NCI-H774 (cell line): ENCODE data around the gene ATP6V1E1.
"Not testable (repeated sequence)": the region's sequence is repeated elsewhere in the genome, so short reads cannot be mapped to it uniquely, and the experiment has no call there.

Experiments
- DNase-seq: peaks from one replicate; lab custom pipeline; 2025; lab: John Stamatoyannopoulos, UW

ATP6V1E1 gene

GRCh38 chr22:17628406-17629172 lies at the start of gene ATP6V1E1:
TSS of gene ATP6V1E1 (minus strand) at chr22:17628749. CDS start at chr22:17628635, 114 bp downstream.
- peak; percentile 93 for DNase-seq

DNA sequence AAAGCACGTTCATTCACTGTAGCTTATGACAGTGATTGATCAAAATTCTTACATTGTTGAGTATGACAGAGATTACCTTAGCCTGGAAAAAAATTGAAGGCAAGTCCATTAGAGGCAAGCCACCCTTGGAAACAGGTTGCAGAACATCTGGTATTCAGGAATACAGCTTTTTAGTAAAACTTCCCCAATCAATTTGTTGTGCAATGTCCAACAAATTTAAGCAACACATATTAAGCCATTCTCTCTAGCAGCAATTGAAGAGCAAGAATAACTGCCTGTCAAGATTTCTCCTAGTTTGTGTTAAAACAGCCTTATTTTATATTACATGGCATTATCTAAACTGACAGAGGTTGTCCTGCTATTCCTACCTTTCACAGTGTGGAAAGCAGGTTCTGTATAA lies 47.0 kb upstream of the ATP6V1E1 start:
- no peak for DNase-seq

DNA sequence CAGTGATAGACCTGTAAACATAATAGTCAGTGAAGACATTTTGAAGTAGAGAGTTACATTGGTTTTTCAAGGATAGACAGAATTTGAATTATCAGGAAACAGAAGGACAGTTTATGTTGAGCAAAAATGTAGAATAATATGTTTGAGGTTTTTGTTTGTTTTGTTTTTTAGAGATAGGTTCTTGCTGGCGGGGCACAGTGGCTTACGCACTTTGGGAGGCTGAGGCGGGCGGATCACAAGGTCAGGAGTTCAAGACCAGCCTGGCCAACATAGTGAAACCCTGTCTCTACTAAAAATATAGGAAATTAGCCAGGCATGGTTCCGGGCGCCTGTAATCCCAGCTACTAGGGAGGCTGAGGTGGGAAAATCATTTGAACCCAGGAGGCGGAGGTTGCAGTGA lies 45.6 kb upstream of the ATP6V1E1 start:
- no peak for DNase-seq

DNA sequence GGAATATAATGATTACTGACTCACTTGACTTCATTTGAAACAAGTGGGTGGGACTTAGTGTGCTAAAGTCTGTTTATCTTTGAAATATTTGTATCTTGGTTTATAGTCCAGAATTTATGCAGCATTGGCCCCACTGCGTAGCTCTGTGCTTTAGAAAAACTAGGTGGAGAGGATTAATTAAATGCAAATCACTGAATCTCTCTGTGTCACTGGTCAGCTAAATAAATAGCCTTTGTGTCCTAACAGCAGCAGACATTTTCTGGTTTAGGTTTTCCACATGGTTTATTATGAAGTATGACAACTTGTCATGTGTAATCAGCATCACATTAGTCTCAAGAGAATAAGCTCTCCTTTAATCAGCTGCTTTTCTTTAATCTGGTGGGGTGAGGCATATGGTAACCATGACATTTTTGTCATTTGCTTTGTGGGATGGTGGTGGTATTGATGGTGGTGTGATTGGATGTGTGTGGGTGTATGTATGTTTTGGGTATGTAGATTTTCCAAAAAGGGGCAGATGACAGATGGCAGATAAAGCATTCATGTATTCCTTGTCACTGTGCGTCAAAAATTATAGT lies 44.0 kb upstream of the ATP6V1E1 start:
- DNase-seq, result no peak

- not testable (repeated sequence) for DNase-seq
Observed at GRCh38 chr22:17671521-17672092, 43.1 kb upstream of the ATP6V1E1 start.

DNA sequence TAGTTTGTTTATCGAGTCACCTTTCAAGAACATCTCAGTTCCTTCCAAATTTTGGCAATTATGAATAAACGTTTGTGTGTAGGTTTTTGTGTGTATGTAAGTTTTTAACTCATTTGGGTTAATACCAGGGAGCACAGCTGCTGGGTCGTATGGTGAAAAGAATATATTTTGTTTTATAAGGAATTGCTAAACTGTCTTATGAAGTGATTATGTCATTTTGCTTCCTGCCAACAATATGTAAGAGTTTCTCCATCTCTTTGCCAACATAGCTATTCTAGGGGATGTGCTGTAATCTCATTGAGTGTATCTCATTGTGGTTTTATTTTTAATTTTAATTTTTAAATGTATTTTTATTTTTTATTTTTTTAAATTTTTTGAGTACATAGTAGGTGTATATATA lies 37.3 kb upstream of the ATP6V1E1 start:
- no peak for DNase-seq

DNA sequence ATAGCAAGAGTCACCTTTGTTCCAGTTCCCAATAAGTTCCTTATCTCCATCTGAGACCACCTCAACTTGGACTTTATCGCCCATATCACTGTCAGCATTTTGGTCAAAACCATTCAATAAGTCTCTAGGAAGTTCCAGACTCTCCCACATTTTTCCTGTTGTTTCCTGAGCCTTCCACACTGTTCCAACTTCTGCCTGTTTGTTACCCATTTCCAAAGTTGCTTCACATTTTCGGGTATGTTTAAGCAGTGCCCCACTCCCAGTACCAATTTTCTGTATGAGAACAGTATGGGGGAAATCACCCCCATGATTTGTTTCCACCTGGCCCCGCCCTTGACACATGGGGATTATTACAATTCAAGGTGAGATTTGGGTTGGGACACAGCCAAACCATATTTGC lies 36.7 kb upstream of the ATP6V1E1 start:
- DNase-seq, result no peak

- no peak for DNase-seq
Observed at GRCh38 chr22:17664414-17665055, 36.0 kb upstream of the ATP6V1E1 start.

DNA sequence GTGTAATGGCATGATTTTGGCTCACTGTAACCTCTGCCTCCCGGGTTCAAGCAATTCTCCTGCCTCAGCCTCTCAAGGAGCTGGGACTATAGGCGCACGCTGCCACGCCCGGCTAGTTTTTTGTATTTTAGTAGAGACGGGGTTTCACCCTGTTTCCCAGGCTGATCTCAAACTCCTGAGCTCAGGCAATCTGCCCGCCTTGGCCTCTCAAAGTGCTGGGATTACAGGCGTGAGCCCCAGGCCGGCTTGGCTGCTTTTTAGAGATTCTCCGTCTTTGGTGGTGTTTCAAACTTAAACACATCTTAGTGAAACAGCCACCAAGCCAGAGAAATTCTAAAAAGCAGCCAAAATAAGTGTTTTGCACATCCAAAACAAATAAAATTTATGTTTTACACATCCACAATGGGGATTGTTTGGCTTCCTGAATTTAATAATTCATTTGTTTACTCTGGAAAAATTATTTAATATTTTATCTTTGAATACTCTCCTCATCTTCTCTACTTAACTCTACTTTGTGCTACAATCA lies 28.4 kb upstream of the ATP6V1E1 start:
- no peak for DNase-seq

DNA sequence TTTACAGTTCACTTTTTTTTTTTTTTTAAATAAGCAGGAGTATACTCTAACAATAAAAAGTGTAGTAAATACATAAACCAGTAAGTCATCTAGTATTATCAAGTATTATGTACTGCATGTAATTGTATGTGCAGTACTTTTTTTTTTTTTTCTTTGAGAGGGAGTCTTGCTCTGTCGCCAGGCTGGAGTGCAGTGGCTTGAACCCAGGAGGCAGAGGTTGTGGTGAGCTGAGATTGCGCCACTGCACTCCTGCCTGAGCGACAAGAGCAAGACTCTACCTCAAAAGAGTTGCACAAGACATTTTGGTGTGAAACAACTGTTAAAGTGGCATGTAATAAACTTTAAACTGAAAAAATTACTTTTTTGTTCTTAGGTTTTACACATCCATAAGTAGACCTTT lies 26.7 kb upstream of the ATP6V1E1 start:
- no peak for DNase-seq

DNA sequence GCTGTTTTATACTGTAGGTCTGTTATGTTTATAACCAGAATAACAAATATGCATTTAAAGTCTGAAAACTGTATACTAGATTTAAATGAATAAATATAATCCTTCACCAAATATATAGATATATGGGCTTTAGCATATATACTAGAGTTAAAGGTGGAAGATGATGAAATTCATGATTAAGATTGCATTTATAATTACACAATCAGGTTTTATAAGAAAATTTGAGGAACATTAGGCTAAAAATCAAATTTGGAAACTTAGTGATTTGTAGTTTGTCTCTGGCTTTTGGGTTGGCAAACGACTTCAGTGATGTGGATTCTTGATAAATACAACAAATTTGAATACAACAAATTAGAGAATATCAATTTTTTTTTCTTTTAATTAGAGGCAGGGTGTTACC lies 20.0 kb upstream of the ATP6V1E1 start:
- DNase-seq, result no peak

DNA sequence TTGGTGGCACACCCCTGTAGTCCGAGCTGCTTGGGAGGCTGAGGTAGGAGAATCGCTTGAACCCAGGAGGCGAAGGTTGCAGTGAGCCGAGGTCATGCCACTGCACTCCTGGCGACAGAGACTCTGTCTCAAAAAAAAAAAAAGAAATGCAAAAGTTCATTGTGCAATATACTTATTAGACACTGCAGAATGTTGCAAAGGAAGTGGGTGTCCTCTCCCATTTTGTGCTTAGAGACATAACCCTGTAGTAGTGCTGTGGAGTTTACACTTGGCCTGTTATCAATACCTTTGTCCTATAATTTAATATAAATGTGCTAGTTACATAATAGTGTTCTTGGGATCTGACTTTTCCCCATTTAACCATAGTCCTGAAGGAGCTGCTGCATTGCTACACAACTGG lies 19.4 kb upstream of the ATP6V1E1 start:
- DNase-seq, result no peak

DNA sequence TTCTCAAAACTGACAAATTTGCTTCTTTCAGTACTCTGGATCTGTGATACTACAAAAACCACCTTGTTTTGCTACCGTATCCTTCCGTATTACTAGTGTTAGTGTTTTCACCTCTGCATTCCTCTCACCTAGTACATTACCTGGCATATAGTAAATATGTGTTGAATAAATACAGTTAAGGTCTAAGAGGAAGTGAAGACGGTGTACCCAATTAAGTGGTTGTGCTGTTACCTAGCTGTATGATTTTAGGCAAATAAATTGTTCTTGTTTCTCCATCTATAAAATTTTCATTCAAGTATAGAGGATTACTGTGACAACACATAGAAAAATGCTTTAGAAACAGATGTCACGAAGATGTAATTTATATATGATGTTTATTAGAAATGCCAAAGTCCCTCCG lies 18.9 kb upstream of the ATP6V1E1 start:
- no peak for DNase-seq

DNA sequence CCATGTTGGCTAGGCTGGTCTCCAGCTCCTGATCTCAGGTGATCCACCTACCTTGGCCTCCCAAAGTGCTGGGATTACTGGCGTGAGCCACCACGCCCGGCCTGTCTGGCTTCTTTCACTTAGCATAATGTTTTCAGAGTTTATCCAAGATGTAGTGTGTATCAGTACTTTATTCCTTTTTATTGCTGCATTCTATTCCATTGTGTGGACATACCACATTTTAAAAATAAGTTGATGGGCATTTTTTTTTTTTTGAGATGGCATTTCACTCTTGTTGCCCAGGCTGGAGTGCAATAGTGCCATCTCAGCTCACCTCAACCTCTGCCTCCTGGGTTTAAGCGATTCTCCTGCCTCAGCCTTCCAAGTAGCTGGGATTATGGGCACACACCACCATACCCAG lies 13.8 kb upstream of the ATP6V1E1 start:
- not testable (repeated sequence) for DNase-seq

DNA sequence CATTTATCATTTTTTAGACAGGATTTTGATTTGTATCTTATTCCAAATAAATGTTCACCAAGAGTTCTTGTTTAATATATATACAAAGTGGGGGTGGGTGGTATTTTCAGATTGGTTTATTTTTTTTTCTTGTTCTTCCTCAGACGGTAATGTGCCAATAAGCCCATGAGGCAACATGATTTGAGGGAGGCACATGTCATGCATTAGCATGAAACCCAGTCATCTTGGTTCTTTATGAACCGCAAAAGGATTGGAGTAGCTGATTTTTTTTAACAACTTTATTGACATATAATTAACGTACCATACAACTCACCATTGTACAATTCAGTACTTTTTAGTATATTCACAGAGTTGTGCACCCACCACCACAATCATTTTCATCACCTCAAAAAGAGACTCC lies 12.7 kb upstream of the ATP6V1E1 start:
- DNase-seq, result no peak

DNA sequence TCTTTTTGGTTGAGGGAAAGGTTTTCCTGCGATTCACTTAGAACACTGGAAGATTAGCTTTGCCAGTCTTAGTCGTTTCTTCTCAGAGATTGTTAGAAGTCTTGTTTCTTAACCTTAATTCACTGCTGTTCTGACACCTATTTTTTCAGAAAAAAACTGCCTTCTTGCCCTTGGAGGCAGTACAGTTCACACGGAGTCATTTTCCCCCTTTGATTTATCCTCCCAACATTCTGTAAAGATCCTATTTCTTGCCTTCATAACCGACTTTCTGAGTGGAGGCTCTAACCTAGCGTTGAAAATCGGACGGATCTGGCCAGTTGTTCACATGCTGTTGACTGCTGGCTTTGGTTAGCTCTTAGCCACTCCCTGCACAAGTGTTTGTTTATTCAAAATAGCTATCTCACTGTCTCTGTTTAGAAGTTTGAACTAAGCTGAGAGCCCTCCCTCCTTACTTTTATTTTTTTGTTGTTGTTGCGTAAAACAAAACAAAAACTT lies 10.7 kb upstream of the ATP6V1E1 start:
- DNase-seq, result peak; percentile 8

DNA sequence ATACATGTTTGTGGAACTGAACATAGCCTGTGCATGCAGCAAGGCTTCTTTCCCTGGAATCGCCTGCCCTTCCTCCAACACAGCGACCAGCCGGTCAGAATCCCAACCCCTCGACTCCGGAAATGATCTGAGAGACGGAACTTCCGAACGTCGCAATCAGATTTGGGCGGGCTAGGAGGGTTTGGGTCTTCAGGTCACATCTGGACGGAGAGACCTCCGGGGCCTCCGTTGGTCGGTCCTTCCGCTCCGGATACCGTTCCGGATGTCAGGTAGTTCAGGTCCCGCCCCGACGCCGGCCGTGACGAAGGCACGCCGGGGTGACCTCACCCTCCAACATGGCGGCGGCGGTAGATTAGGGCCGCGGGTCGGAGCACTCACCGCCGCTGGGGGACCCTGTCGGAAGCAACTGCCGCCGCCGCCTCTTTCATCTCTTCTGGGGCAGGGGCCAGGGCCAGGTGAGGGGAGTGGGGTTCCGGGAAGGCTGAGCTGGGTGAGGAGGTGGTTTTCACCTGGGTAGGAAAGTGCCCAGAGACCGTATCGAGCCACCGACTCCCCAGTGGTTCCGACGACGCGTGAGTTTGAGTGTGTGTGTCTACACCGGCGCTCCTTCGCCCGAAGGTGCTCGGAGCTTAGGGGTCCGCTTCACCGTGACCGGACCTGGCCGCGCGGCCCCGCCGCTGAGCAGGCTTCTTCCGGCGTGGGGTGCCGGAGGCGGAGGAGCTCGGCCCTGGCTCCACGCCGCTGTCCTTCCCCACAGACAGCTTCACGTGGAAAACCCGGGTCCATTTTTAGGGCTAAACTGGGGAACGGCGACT lies 10.1 kb upstream of the ATP6V1E1 start, which contains the start of gene BCL2L13:
BCL2L13 (plus strand) TSS at position 326 of the 815 bp plus-strand sequence. CDS start 16,955 bp downstream, outside the sequence.
- DNase-seq, result peak; percentile 90

DNA sequence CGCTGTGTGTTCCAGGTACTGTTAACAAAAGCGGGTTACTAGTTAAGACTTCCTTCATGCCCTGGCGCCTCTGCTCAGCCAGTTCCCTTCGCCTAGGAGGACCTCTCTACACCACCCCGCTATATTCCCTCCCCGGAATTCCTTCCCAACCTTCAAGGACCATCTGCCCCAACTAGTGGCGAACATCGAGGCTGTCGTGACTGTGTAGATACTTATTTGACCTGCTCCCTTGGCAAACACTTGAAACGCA lies 9.6 kb upstream of the ATP6V1E1 start:
- no peak for DNase-seq

DNA sequence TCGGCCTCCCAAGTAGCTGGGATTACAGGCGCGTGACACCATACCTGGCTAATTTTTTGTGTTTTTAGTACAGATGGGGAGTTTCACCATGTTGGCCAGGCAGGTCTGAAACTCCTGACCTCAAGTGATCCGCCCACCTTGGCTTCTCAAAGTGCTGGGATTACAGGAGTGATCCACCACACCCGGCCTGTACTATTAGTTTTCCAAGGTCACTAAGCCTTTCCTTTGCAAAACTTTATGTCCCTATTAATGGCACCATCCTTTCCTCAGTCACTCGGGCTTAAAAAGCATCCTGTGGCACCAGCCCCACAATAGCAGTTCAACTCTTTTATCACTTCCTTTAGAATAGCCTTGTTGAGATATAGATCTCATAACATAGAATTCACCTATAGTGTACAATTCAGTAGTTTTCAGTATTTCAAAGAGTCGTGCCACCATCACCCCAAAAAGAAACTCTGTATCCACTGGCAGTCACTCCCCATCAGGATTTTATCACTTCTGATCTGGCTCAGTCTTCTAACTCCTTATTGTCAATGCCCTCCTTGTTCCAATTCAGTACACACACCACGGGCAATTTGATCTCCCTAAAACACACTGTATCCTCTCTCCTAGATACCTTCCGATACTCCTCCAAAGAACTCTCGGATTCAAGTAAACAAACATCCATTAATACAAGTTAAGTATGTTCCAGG lies 9.1 kb upstream of the ATP6V1E1 start:
- DNase-seq, result no peak

- not testable (repeated sequence) for DNase-seq
Observed at GRCh38 chr22:17636850-17637249, 8.3 kb upstream of the ATP6V1E1 start.

GRCh38 chr22:17634696-17635095 lies 6.1 kb upstream of the ATP6V1E1 start:
- no peak for DNase-seq
